Vagina (tissue), 2 donors: ENCODE data around the gene PAPSS2.

Experiments
- CTCF ChIP-seq, 3 experiments: fragments of 450-650 bp in 2 of 3; fragments of 200-600 bp in 1 of 3; sonication (generic) in 1 of 3; IDR thresholded peaks; one replicate each; pipeline ENCODE4 v1.5.1; 2017 to 2019; ENCODE audit warnings: antibody characterized with exemption in 3 of 3, mild to moderate bottlenecking in 2 of 3, moderate library complexity in 2 of 3
- POLR2AphosphoS5 ChIP-seq, 2 donors: sonication (generic); formaldehyde crosslinking; IDR thresholded peaks; one replicate each; pipeline ENCODE4 v1.9.0; 2017; ENCODE audit warnings: antibody characterized with exemption in 2 of 2, mild to moderate bottlenecking in 2 of 2, low read depth in 1 of 2; ENCODE audit not compliant: insufficient read depth in 1 of 2

DNA sequence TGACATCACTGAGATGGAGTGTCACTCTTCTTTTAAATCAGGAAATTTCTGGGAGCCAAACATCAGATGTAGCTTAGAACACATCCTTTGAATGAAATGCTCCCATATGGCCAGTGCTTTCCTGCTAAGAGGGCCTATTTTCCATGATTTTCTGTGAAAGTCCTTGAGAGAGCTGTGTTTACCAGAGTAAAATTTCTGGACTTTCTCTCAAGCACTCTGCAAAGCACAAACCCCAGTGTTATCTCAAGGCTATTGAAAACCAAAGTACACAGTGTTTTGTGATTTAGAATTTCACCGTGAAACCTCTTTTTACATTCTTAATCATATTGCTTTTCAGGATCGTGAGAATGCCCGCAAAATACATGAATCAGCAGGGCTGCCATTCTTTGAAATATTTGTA is 54.0 kb downstream of the PAPSS2 start:
- no peak for TF ChIP-seq CTCF (IDR thresholded peaks at IDR 0.05)
- TF ChIP-seq POLR2AphosphoS5 (IDR thresholded peaks at IDR 0.05; ENCODE audit: insufficient read depth in 1 of 2, low read depth in 1 of 2): no peak
